K562 (cell line): ENCODE results near the gene SERPINA5. TPM values are rescaled to one million over a fixed set of nuclear protein-coding genes. Genes with fewer than 3 reads are reported as not detected.

Experiments
- ATAC-seq: fragments of 200-7000 bp; cut with Tn5 transposase; 3 replicates; pipeline ENCODE4 v1.9.1; 2020; ENCODE audit warnings: moderate library complexity
- BruUV-seq: library from RNA; stranded (reverse); fragments of 400-500 nt; replicated peaks from 2 replicates; lab custom pipeline; 2021; lab: Mats Ljungman, UMichigan
- CTCF ChIA-PET: fragments of 300-600 bp; formaldehyde crosslinking; extraction: SDS; loops from one replicate; lab custom pipeline; 2021; ENCODE audit warnings: low intra/inter-chr PET ratio; lab: Yijun Ruan, JAX
- POLR2A ChIA-PET: fragments of 300-600, 350-650 bp; sonication (Branson Sonifier 250); formaldehyde crosslinking; extraction: SDS; loops from one replicate; lab custom pipeline; 2021; ENCODE audit warnings: antibody characterized with exemption, inconsistent platforms; lab: Yijun Ruan, JAX
- DNase-seq, 4 experiments: peaks; one replicate each; pipeline versions ENCODE4 v3.0.0 to v3.0.0-alpha.2; 2011 to 2018; ENCODE audit warnings: low spot score in 3 of 4, mixed read lengths in 3 of 4; ENCODE audit errors: extremely low read depth in 1 of 4
- FAIRE-seq: peaks from 2 replicates; lab custom pipeline; 2011; peaks lifted over from hg19 to GRCh38; lab: Jason Lieb, UNC
- H2AFZ ChIP-seq: 2 replicates; pipeline ENCODE4 v1.6.0; 2011; ENCODE audit warnings: low read depth, low read length, control low read depth, inconsistent platforms
- H3K27ac ChIP-seq: fragments of 200-600 bp; 3 replicates; pipeline ENCODE4 v1.8.0; 2011; ENCODE audit warnings: low read depth, mild to moderate bottlenecking, control low read depth, inconsistent platforms, low read length, moderate library complexity, mixed read lengths; ENCODE audit errors: extremely low read depth
- H3K27me3 ChIP-seq, 2 experiments: fragments of 300-600 bp in 1 of 2; 2 replicates in 1 of 2; 3 replicates in 1 of 2; pipeline versions ENCODE4 v1.6.0 to v1.8.0; 2011; ENCODE audit warnings: inconsistent platforms in 2 of 2, low read length in 2 of 2, mild to moderate bottlenecking in 1 of 2, mixed read lengths in 1 of 2, moderate library complexity in 1 of 2; ENCODE audit not compliant: control insufficient read depth in 2 of 2, insufficient read depth in 2 of 2
- H3K36me3 ChIP-seq: fragments of 300-600 bp; 3 replicates; pipeline ENCODE4 v1.8.0; 2011; ENCODE audit warnings: mild to moderate bottlenecking, low read length, inconsistent platforms; ENCODE audit not compliant: control insufficient read depth, insufficient read depth
- H3K4me1 ChIP-seq, 2 experiments: fragments of 200-600 bp in 1 of 2; replicated peaks in 1 of 2; 2 replicates in 1 of 2; 3 replicates in 1 of 2; pipeline versions ENCODE4 v1.5.1 to v1.8.0; 2011; ENCODE audit warnings: inconsistent platforms in 2 of 2, low read length in 2 of 2, mild to moderate bottlenecking in 1 of 2, mixed read lengths in 1 of 2, moderate library complexity in 1 of 2; ENCODE audit not compliant: control insufficient read depth in 2 of 2, insufficient read depth in 2 of 2
- H3K4me2 ChIP-seq: 2 replicates; pipeline ENCODE4 v1.6.1; 2011; ENCODE audit warnings: low read length, control low read depth, inconsistent platforms, mixed read lengths; ENCODE audit not compliant: insufficient read depth
- H3K4me3 ChIP-seq: fragments of 200-600 bp; sonication (generic), shearing (Covaris generic); 2 replicates; pipeline ENCODE4 v1.5.1; 2016; ENCODE audit warnings: control low read depth, inconsistent platforms
- H3K79me2 ChIP-seq: fragments of 200-600 bp; 3 replicates; pipeline ENCODE4 v1.8.0; 2011; ENCODE audit warnings: low read length, inconsistent platforms; ENCODE audit not compliant: control insufficient read depth, insufficient read depth
- H3K9ac ChIP-seq, 2 experiments: 2 replicates each; pipeline versions ENCODE4 v1.6.0 to v1.6.1; 2011; ENCODE audit warnings: low read depth in 2 of 2, low read length in 2 of 2, control low read depth in 1 of 2, inconsistent platforms in 1 of 2, mild to moderate bottlenecking in 1 of 2, mixed read lengths in 1 of 2; ENCODE audit not compliant: insufficient read depth in 1 of 2
- H3K9me1 ChIP-seq: one replicate; pipeline ENCODE4 v1.6.0; 2011; ENCODE audit warnings: inconsistent platforms, mild to moderate bottlenecking, low read length, moderate library complexity; ENCODE audit not compliant: control insufficient read depth, insufficient read depth
- H3K9me3 ChIP-seq: replicated peaks from 2 replicates; pipeline ENCODE4 v1.5.1; 2011; ENCODE audit warnings: low read depth, low read length, inconsistent platforms; ENCODE audit not compliant: control insufficient read depth, insufficient read depth
- H4K20me1 ChIP-seq: replicated peaks from 2 replicates; pipeline ENCODE4 v1.6.1; 2011; ENCODE audit warnings: low read length, inconsistent platforms, mixed read lengths; ENCODE audit not compliant: control insufficient read depth, insufficient read depth
- FOXP1 ChIP-seq: sonication (generic); formaldehyde crosslinking; IDR thresholded peaks from 2 replicates; pipeline ENCODE4 v1.8.0; 2022; ENCODE audit warnings: mild to moderate bottlenecking, missing genetic modification reagents
- GTF2A2 ChIP-seq: IDR thresholded peaks from 2 replicates; pipeline ENCODE4 v1.6.1; 2016; ENCODE audit warnings: mild to moderate bottlenecking, missing genetic modification characterization, missing compliant biosample characterization
- PREB ChIP-seq: sonication (generic); formaldehyde crosslinking; IDR thresholded peaks from 2 replicates; pipeline ENCODE4 v1.8.1; 2023; ENCODE audit warnings: mild to moderate bottlenecking, missing genetic modification reagents
- TSHZ1 ChIP-seq: fragments of 250-450 bp; sonication (Bioruptor Pico); IDR thresholded peaks from 2 replicates; pipeline ENCODE4 v1.4.0; 2020; ENCODE audit warnings: mild to moderate bottlenecking, moderate library complexity
- ZBTB8A ChIP-seq: fragments of 450-650 bp; IDR thresholded peaks from 2 replicates; pipeline ENCODE4 v1.6.1; 2018; ENCODE audit warnings: mild to moderate bottlenecking, moderate library complexity; ENCODE audit not compliant: partially characterized antibody
- WGBS: fragments of 100-300 bp; shearing (Covaris generic); methylation state at CpG from one replicate; pipeline ENCODE4 v1.1.6; 2016; ENCODE audit warnings: low coverage, mixed read lengths; ENCODE audit not compliant: insufficient coverage; ENCODE audit errors: missing lambda C conversion rate; 5-methylcytosine and 5-hydroxymethylcytosine counted together
- in situ Hi-C: fragments of 300-500 bp; cut with MboI; formaldehyde crosslinking; loops from 4 replicates; pipeline ENCODE4 v1.15.0; 2018; ENCODE audit warnings: inconsistent platforms, mixed read lengths
- intact Hi-C: fragments of 100-400 bp; cut with micrococcal nuclease; formaldehyde crosslinking; loops from 2 replicates; pipeline ENCODE4 v1.14.2; 2022
- polyA plus RNA-seq, 8 experiments: library from polyadenylated mRNA; depleted of rRNA in 4 of 8; stranded (reverse) in 5 of 8; unstranded in 3 of 8; fragments of >200 nt; fragmentation: Nextera tagmentation in 2 of 8; fragmentation: Illumina TruSeq in 1 of 8; extraction: Ambion mirVana in 2 of 8; extraction: Trizol in 1 of 8; gene quantifications; 2 replicates each; pipeline versions ENCODE4 v1.2.1 to v1.2.3, GENCODE V29; 2011 to 2014; ENCODE audit warnings: inconsistent platforms in 1 of 8, missing spikeins in 1 of 8
- total RNA-seq, 7 experiments: library from RNA; depleted of rRNA in 6 of 7; stranded (reverse); fragments of >200 nt in 6 of 7; fragmentation: Illumina TruSeq in 2 of 7; extraction: Trizol in 2 of 7; gene quantifications; 2 replicates each; pipeline versions ENCODE4 v1.2.1 to v1.2.3, GENCODE V29; 2011 to 2021; ENCODE audit warnings: low replicate concordance in 1 of 7

The SERPINA5 gene
- total and polyA plus RNA-seq, 9 of the 15 experiments (the other 6 are each of a cell fraction or from before 2014, with no cell fraction given) = 0.38 TPM; not detected in 8

GRCh38 chr14:94597788-94598187 is 16.6 kb downstream of the SERPINA5 start:
- DNase-seq (no peak), FAIRE-seq (no peak), ATAC-seq (no peak)
- intact Hi-C loops = no loop called here
- no peaks in the 10 kb centered on the region for H3K4me1 ChIP-seq
- H3K9me1 ChIP-seq = no peaks in the 10 kb centered on the region
- no peak overlapping the region for H3K4me3 ChIP-seq
- H3K9me3 ChIP-seq = no peaks in the 10 kb centered on the region
- H3K27me3 ChIP-seq = no peaks in the 10 kb centered on the region
- CTCF ChIA-PET = no interaction called here
- no peaks in the 10 kb centered on the region for H4K20me1 ChIP-seq
- H3K27ac ChIP-seq = no peak overlapping the region
- no peak overlapping the region for H3K9ac ChIP-seq
- no peaks in the 10 kb centered on the region for H3K79me2 ChIP-seq
- H2AFZ ChIP-seq = no peak overlapping the region
- POLR2A ChIA-PET = no interaction called here
- H3K4me2 ChIP-seq = no peak overlapping the region
- no TSS peak for BruUV-seq
- 0% methylated on average over 4 of the region's 5 CpGs for WGBS
- in situ Hi-C loops = no loop called here
- TF ChIP-seq GTF2A2 (tag) (no peak), ZBTB8A (no peak)
- H3K36me3 ChIP-seq = no peaks in the 10 kb centered on the region

GRCh38 chr14:94598506-94598815 is 17.2 kb downstream of the SERPINA5 start:
- H2AFZ ChIP-seq = no peak overlapping the region
- FAIRE-seq (no peak), DNase-seq (no peak), ATAC-seq (no peak)
- H3K9me1 ChIP-seq = no peaks in the 10 kb centered on the region
- no peaks in the 10 kb centered on the region for H3K36me3 ChIP-seq
- H3K9me3 ChIP-seq = no peaks in the 10 kb centered on the region
- no peaks in the 10 kb centered on the region for H3K79me2 ChIP-seq
- no peaks in the 10 kb centered on the region for H4K20me1 ChIP-seq
- H3K27me3 ChIP-seq = no peaks in the 10 kb centered on the region
- BruUV-seq = no TSS peak
- no peak overlapping the region for H3K27ac ChIP-seq
- no peak overlapping the region for H3K9ac ChIP-seq
- 0% methylated on average over 6 of the region's 7 CpGs for WGBS
- intact Hi-C loops (no loop called here), in situ Hi-C loops (no loop called here)
- H3K4me3 ChIP-seq = no peak overlapping the region
- ChIA-PET POLR2A (no interaction called here), CTCF (no interaction called here)
- no peaks in the 10 kb centered on the region for H3K4me1 ChIP-seq
- no peak overlapping the region for H3K4me2 ChIP-seq
- TF ChIP-seq PREB (CRISPR knock-in tag) (no peak), TSHZ1 (CRISPR knock-in tag) (no peak), FOXP1 (CRISPR knock-in tag) (no peak)
